DMS153 (cell line): Measurements from ENCODE around the gene BCKDHB.

Experiments used
- DNase-seq: peaks from one replicate; lab custom pipeline; 2025; lab: John Stamatoyannopoulos, UW

The BCKDHB gene

GRCh38 chr6:80388507-80388906, 282.0 kb downstream of the BCKDHB start:
- DNase-seq = no peak
